Thoracic aorta (tissue), 2 donors: ENCODE results near the gene DISC1. TPM values are rescaled to one million over a fixed set of nuclear protein-coding genes. Genes with fewer than 3 reads are reported as not detected.

Experiments
- ATAC-seq: fragments of 150-250 bp; one replicate; pipeline ENCODE4 v1.8.0; 2017; ENCODE audit warnings: low read depth; ENCODE audit not compliant: insufficient number of reproducible peaks, low FRiP score
- DNase-seq: peaks from one replicate; pipeline ENCODE4 v3.0.0-alpha.2; 2020; ENCODE audit warnings: low spot score
- H3K27ac ChIP-seq, 2 donors: fragments of 200-600 bp; sonication (generic); 1 replicate in 1 of 2; 2 replicates in 1 of 2; pipeline ENCODE4 v1.5.1; 2016; ENCODE audit warnings: mild to moderate bottlenecking in 2 of 2, moderate library complexity in 2 of 2
- H3K27me3 ChIP-seq: fragments of 200-600 bp; sonication (generic); replicated peaks from 2 replicates; pipeline ENCODE4 v1.6.0; 2016; ENCODE audit warnings: mild to moderate bottlenecking; ENCODE audit not compliant: insufficient read depth
- H3K36me3 ChIP-seq: fragments of 200-600 bp; sonication (generic); one replicate; pipeline ENCODE4 v1.5.1; 2016
- H3K4me1 ChIP-seq, 2 donors: fragments of 200-600 bp; sonication (generic); 1 replicate in 1 of 2; 2 replicates in 1 of 2; pipeline versions ENCODE4 v1.5.1 to v1.6.0; 2016; ENCODE audit warnings: low read depth in 2 of 2, mild to moderate bottlenecking in 1 of 2; ENCODE audit not compliant: control insufficient read depth in 1 of 2
- H3K4me3 ChIP-seq: fragments of 200-600 bp; sonication (generic); 2 replicates; pipeline ENCODE4 v1.5.1; 2016; ENCODE audit warnings: mild to moderate bottlenecking
- H3K9me3 ChIP-seq: fragments of 200-600 bp; sonication (generic); 2 replicates; pipeline ENCODE4 v1.5.1; 2016
- CTCF ChIP-seq: fragments of 200-600 bp; sonication (generic); IDR thresholded peaks from one replicate; pipeline ENCODE4 v1.5.1; 2019; ENCODE audit warnings: antibody characterized with exemption
- total RNA-seq, 2 donors: library from RNA; depleted of rRNA; stranded (reverse); fragments of >200 nt; gene quantifications; one replicate each; pipeline versions ENCODE4 v1.1.0 to v1.2.3, GENCODE V29; 2016

DISC1 gene
- 10 to 100 TPM; 13.1 to 26.9 TPM for total RNA-seq

DNA sequence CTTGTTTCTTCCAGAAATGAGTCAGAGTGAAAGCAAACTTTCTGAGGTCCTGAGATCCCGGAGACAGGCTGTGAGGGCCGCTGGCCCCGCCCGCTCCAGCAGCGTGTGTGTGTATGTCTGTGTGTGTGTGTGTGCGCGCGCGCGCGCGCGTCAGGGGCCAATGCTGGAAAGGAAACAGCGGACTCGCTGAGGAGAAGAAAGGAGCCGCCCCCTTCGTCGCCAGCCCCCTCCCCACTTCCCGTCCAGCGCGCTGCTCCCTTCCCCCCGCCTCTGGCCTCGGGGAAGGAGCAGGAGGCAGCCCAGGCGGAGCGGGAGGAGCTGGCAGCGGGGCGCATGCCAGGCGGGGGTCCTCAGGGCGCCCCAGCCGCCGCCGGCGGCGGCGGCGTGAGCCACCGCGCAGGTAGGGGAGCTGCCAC, at the start of gene DISC1:
Gene DISC1 (plus strand): TSS at position 256 of the 416 bp plus-strand sequence. CDS start 78 bp downstream, at position 334.
- no peaks in the 10 kb centered on the region for H3K36me3 ChIP-seq
- DNase-seq (peak; percentile 28), ATAC-seq (peak; percentile 45)
- H3K4me1 ChIP-seq, result peaks cover 7 to 16% of the 10 kb centered on the region in 2 donors
- H3K27me3 ChIP-seq, result no peaks in the 10 kb centered on the region
- H3K27ac ChIP-seq, result peak within 1 kb of the TSS; percentile 59 to 66
- peak within 1 kb of the TSS; percentile 87 for H3K4me3 ChIP-seq
- no peaks in the 10 kb centered on the region for H3K9me3 ChIP-seq
- no peak for TF ChIP-seq CTCF

GRCh38 chr1:231576804-231577718, 49.5 kb upstream of the DISC1 start:
- no peaks in the 10 kb centered on the region for H3K4me1 ChIP-seq
- ATAC-seq (no peak), DNase-seq (no peak)
- H3K27me3 ChIP-seq, result no peaks in the 10 kb centered on the region
- no peak for TF ChIP-seq CTCF
- H3K4me3 ChIP-seq, result no peak overlapping the region
- H3K9me3 ChIP-seq, result no peaks in the 10 kb centered on the region
- no peaks in the 10 kb centered on the region for H3K36me3 ChIP-seq
- no peak overlapping the region for H3K27ac ChIP-seq

DNA sequence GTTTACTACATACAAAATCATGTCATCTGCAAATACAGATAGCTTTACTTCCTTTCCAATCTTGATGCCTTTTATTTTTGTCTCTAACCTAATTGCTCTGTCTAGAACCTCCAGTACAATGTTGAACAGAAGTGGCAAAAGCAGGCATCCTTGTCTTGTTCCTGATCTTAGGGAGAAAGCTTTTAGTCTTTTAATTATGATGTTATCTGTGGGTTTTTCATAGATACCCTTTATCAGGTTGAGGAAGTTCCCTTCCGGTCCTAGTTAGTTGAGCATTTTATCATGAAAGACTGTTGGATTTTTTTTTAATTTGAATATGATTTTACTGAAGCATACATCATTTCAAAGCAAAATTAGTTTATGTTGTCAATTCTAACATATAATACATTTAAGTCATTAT, 45.7 kb upstream of the DISC1 start:
- H3K27me3 ChIP-seq, result no peaks in the 10 kb centered on the region

GRCh38 chr1:231581859-231582258, 44.7 kb upstream of the DISC1 start:
- Histone ChIP-seq H3K9me3 (no peaks in the 10 kb centered on the region), H3K27ac (no peak overlapping the region), H3K4me3 (no peak overlapping the region), H3K36me3 (no peaks in the 10 kb centered on the region), H3K4me1 (no peaks in the 10 kb centered on the region), H3K27me3 (no peaks in the 10 kb centered on the region)
- DNase-seq (no peak), ATAC-seq (no peak)
- no peak for TF ChIP-seq CTCF

More for the DNA sequence above, 45.7 kb upstream of the DISC1 start:
- Histone ChIP-seq H3K36me3 (no peaks in the 10 kb centered on the region), H3K9me3 (no peaks in the 10 kb centered on the region), H3K4me3 (no peak overlapping the region), H3K27ac (no peak overlapping the region), H3K4me1 (no peaks in the 10 kb centered on the region)
- DNase-seq (no peak), ATAC-seq (no peak)
- no peak for TF ChIP-seq CTCF

- Histone ChIP-seq H3K4me3 (no peak overlapping the region), H3K27me3 (no peaks in the 10 kb centered on the region), H3K27ac (no peak overlapping the region), H3K4me1 (no peaks in the 10 kb centered on the region), H3K9me3 (no peaks in the 10 kb centered on the region), H3K36me3 (no peaks in the 10 kb centered on the region)
- no peak for DNase-seq
- TF ChIP-seq CTCF, result no peak
- ATAC-seq, result no peak
These were observed 43.2 kb upstream of the DISC1 start for GRCh38 chr1:231583376-231583775.
